Activated T-cell treated with anti-CD3 and anti-CD28 coated beads, Interleukin-2, amount 50 U/mL, for 72 hours (primary cell): ENCODE measurements around the gene KRTAP2-4. TPM values are rescaled to one million over a fixed set of nuclear protein-coding genes. Genes with fewer than 3 reads are reported as not detected.
"Not testable (repeated sequence)": the region's sequence is repeated elsewhere in the genome, so short reads cannot be mapped to it uniquely, and the experiment has no call there.

Experiments
- ATAC-seq, 2 donors: fragments of 150-1000 bp; cut with Tn5 transposase; replicated peaks in 1 of 2; 2 replicates each; pipeline ENCODE4 v1.10.0; 2021; ENCODE audit warnings: moderate library complexity in 2 of 2, mild to moderate bottlenecking in 1 of 2
- DNase-seq, 2 donors: peaks; one replicate each; pipeline ENCODE4 v3.0.0; 2021 to 2022; ENCODE audit warnings: mixed read lengths in 1 of 2
- H3K27ac Mint-ChIP-seq: one replicate; pipeline ENCODE4 v1.8.0; 2022; ENCODE audit warnings: mild to moderate bottlenecking, moderate library complexity, mixed read lengths
- H3K27me3 Mint-ChIP-seq: one replicate; pipeline ENCODE4 v1.8.0; 2022; ENCODE audit warnings: low read depth, mixed read lengths
- H3K36me3 Mint-ChIP-seq, 2 donors: one replicate each; pipeline ENCODE4 v1.8.0; 2022; ENCODE audit warnings: mixed read lengths in 2 of 2, mild to moderate bottlenecking in 1 of 2; ENCODE audit not compliant: insufficient read depth in 2 of 2
- H3K4me1 Mint-ChIP-seq: one replicate; pipeline ENCODE4 v1.8.0; 2022; ENCODE audit warnings: low read depth, mixed read lengths
- H3K4me3 Mint-ChIP-seq, 2 donors: one replicate each; pipeline ENCODE4 v1.8.0; 2022; ENCODE audit warnings: mild to moderate bottlenecking in 2 of 2, mixed read lengths in 2 of 2, moderate library complexity in 2 of 2
- H3K9me3 Mint-ChIP-seq, 2 donors: one replicate each; pipeline ENCODE4 v1.8.0; 2022; ENCODE audit warnings: mixed read lengths in 2 of 2
- total RNA-seq, 2 donors: library from RNA; stranded (reverse); gene quantifications; one replicate each; pipeline ENCODE4 v1.2.3, GENCODE V29; 2022

KRTAP2-4 gene
- total RNA-seq, 2 donors from 2014 or later: not detected

- no peak overlapping the region for H3K27ac Mint-ChIP-seq
- no peaks in the 10 kb centered on the region for H3K9me3 Mint-ChIP-seq
- no peaks in the 10 kb centered on the region for H3K4me1 Mint-ChIP-seq
- no peak for DNase-seq
- no peak for ATAC-seq
- peaks cover 41% of the 10 kb centered on the region for H3K27me3 Mint-ChIP-seq
- H3K36me3 Mint-ChIP-seq: no peaks in the 10 kb centered on the region
- H3K4me3 Mint-ChIP-seq: no peak overlapping the region
Measured at GRCh38 chr17:41061964-41062363, 3.7 kb downstream of the KRTAP2-4 start.

GRCh38 chr17:41060052-41060604 lies 5.6 kb downstream of the KRTAP2-4 start, which contains the start of gene KRTAP2-3:
TSS of gene KRTAP2-3 (minus strand) at chr17:41060114. CDS start at chr17:41060050, 64 bp downstream.
- DNase-seq (no peak), ATAC-seq (no peak)
- no peak within 1 kb of the TSS for H3K4me3 Mint-ChIP-seq
- no peaks in the 10 kb centered on the region for H3K36me3 Mint-ChIP-seq
- peaks cover 41% of the 10 kb centered on the region for H3K27me3 Mint-ChIP-seq
- H3K4me1 Mint-ChIP-seq: no peaks in the 10 kb centered on the region
- no peak within 1 kb of the TSS for H3K27ac Mint-ChIP-seq
- no peaks in the 10 kb centered on the region for H3K9me3 Mint-ChIP-seq

GRCh38 chr17:41059276-41060051 lies 6.2 kb downstream of the KRTAP2-4 start:
- H3K36me3 Mint-ChIP-seq, H3K4me1 Mint-ChIP-seq: not testable (repeated sequence)
- peaks cover 41% of the 10 kb centered on the region for H3K27me3 Mint-ChIP-seq

GRCh38 chr17:41058741-41059140 lies 6.9 kb downstream of the KRTAP2-4 start:
- no peaks in the 10 kb centered on the region for H3K4me1 Mint-ChIP-seq
- no peak for ATAC-seq

More at GRCh38 chr17:41059276-41060051, 6.2 kb downstream of the KRTAP2-4 start:
- not testable (repeated sequence) for DNase-seq, H3K27ac Mint-ChIP-seq, ATAC-seq, H3K4me3 Mint-ChIP-seq, H3K9me3 Mint-ChIP-seq

GRCh38 chr17:41057547-41057946 lies 8.1 kb downstream of the KRTAP2-4 start:
- no peaks in the 10 kb centered on the region for H3K9me3 Mint-ChIP-seq
- no peaks in the 10 kb centered on the region for H3K36me3 Mint-ChIP-seq
- no peaks in the 10 kb centered on the region for H3K4me1 Mint-ChIP-seq
- no peak overlapping the region for H3K27ac Mint-ChIP-seq
- H3K4me3 Mint-ChIP-seq: no peak overlapping the region
- peaks cover 41% of the 10 kb centered on the region for H3K27me3 Mint-ChIP-seq
- ATAC-seq: no peak
- DNase-seq: no peak

More at GRCh38 chr17:41058741-41059140, 6.9 kb downstream of the KRTAP2-4 start:
- no peak for DNase-seq
- no peaks in the 10 kb centered on the region for H3K9me3 Mint-ChIP-seq
- no peak overlapping the region for H3K27ac Mint-ChIP-seq
- H3K4me3 Mint-ChIP-seq: no peak overlapping the region
- H3K27me3 Mint-ChIP-seq: peaks cover 41% of the 10 kb centered on the region
- H3K36me3 Mint-ChIP-seq: no peaks in the 10 kb centered on the region

- not testable (repeated sequence) for H3K36me3 Mint-ChIP-seq, H3K9me3 Mint-ChIP-seq, H3K27ac Mint-ChIP-seq, ATAC-seq, H3K4me3 Mint-ChIP-seq, DNase-seq, H3K4me1 Mint-ChIP-seq
- peaks cover 25% of the 10 kb centered on the region for H3K27me3 Mint-ChIP-seq
Measured at GRCh38 chr17:41055130-41055529, 10.5 kb downstream of the KRTAP2-4 start, which contains the start of gene KRTAP2-2. TSS of gene KRTAP2-2 (minus strand) at chr17:41055230. CDS start at chr17:41055211, 19 bp downstream.

- H3K27me3 Mint-ChIP-seq: peaks cover 22% of the 10 kb centered on the region
- not testable (repeated sequence) for H3K4me3 Mint-ChIP-seq, ATAC-seq
Measured at GRCh38 chr17:41054556-41054955, 11.1 kb downstream of the KRTAP2-4 start.

GRCh38 chr17:41054025-41054424 lies 11.7 kb downstream of the KRTAP2-4 start:
- peaks cover 19% of the 10 kb centered on the region for H3K27me3 Mint-ChIP-seq
- no peaks in the 10 kb centered on the region for H3K9me3 Mint-ChIP-seq
- no peak overlapping the region for H3K27ac Mint-ChIP-seq
- no peaks in the 10 kb centered on the region for H3K4me1 Mint-ChIP-seq
- no peak for ATAC-seq
- no peak for DNase-seq
- H3K4me3 Mint-ChIP-seq: no peak overlapping the region
- no peaks in the 10 kb centered on the region for H3K36me3 Mint-ChIP-seq

More at GRCh38 chr17:41054556-41054955, 11.1 kb downstream of the KRTAP2-4 start:
- not testable (repeated sequence) for H3K36me3 Mint-ChIP-seq, H3K9me3 Mint-ChIP-seq, H3K4me1 Mint-ChIP-seq, DNase-seq, H3K27ac Mint-ChIP-seq

GRCh38 chr17:41052566-41052965 lies 13.1 kb downstream of the KRTAP2-4 start:
- Mint-ChIP-seq H3K9me3 (no peaks in the 10 kb centered on the region), H3K27me3 (peaks cover 16% of the 10 kb centered on the region), H3K4me3 (no peak overlapping the region), H3K27ac (no peak overlapping the region), H3K4me1 (no peaks in the 10 kb centered on the region), H3K36me3 (no peaks in the 10 kb centered on the region)
- no peak for ATAC-seq
- no peak for DNase-seq

GRCh38 chr17:41049110-41049509 lies 16.6 kb downstream of the KRTAP2-4 start:
- no peak overlapping the region for H3K4me3 Mint-ChIP-seq
- H3K4me1 Mint-ChIP-seq: no peaks in the 10 kb centered on the region
- H3K27me3 Mint-ChIP-seq: peaks cover 31% of the 10 kb centered on the region
- H3K27ac Mint-ChIP-seq: no peak overlapping the region
- no peaks in the 10 kb centered on the region for H3K36me3 Mint-ChIP-seq
- ATAC-seq: no peak
- no peak for DNase-seq
- H3K9me3 Mint-ChIP-seq: no peaks in the 10 kb centered on the region

- no peak overlapping the region for H3K27ac Mint-ChIP-seq
- no peak overlapping the region for H3K4me3 Mint-ChIP-seq
- H3K9me3 Mint-ChIP-seq: peaks cover 3 to 4% of the 10 kb centered on the region in 2 donors
- no peaks in the 10 kb centered on the region for H3K4me1 Mint-ChIP-seq
- no peak for DNase-seq
- peaks cover 31% of the 10 kb centered on the region for H3K27me3 Mint-ChIP-seq
- peaks cover 0 to under 1% of the 10 kb centered on the region in 2 donors for H3K36me3 Mint-ChIP-seq
- no peak for ATAC-seq
Measured at GRCh38 chr17:41048441-41048840, 17.2 kb downstream of the KRTAP2-4 start.

- H3K27me3 Mint-ChIP-seq: peaks cover 31% of the 10 kb centered on the region
- H3K27ac Mint-ChIP-seq, H3K9me3 Mint-ChIP-seq, DNase-seq, H3K4me1 Mint-ChIP-seq, ATAC-seq, H3K4me3 Mint-ChIP-seq, H3K36me3 Mint-ChIP-seq: not testable (repeated sequence)
Measured at GRCh38 chr17:41046735-41047465, 18.8 kb downstream of the KRTAP2-4 start, which contains the start of gene KRTAP2-1. TSS of gene KRTAP2-1 (minus strand) at chr17:41047316. CDS start at chr17:41047267, 49 bp downstream.

GRCh38 chr17:41042953-41043352 lies 22.7 kb downstream of the KRTAP2-4 start:
- H3K36me3 Mint-ChIP-seq: peaks cover 0 to 2% of the 10 kb centered on the region in 2 donors
- ATAC-seq: no peak
- H3K4me1 Mint-ChIP-seq: no peaks in the 10 kb centered on the region
- H3K9me3 Mint-ChIP-seq: peaks cover 4 to 5% of the 10 kb centered on the region in 2 donors
- peaks cover 27% of the 10 kb centered on the region for H3K27me3 Mint-ChIP-seq
- no peak overlapping the region for H3K4me3 Mint-ChIP-seq
- no peak for DNase-seq
- H3K27ac Mint-ChIP-seq: no peak overlapping the region
